NCI-H146 (cell line): ENCODE measurements around the gene MRPL14.

Source experiments
- DNase-seq: peaks from one replicate; lab custom pipeline; 2025; lab: John Stamatoyannopoulos, UW

MRPL14 gene

GRCh38 chr6:44078827-44079671, 48.2 kb downstream of the MRPL14 start:
- no peak for DNase-seq

- DNase-seq: no peak
These were observed 48.9 kb downstream of the MRPL14 start for GRCh38 chr6:44078219-44078826.

- DNase-seq: no peak
These were observed 49.9 kb downstream of the MRPL14 start for GRCh38 chr6:44077214-44077946.

- DNase-seq: no peak
These were observed 50.7 kb downstream of the MRPL14 start for GRCh38 chr6:44076356-44077213.

GRCh38 chr6:44075647-44076355, 51.5 kb downstream of the MRPL14 start:
- DNase-seq: no peak

- DNase-seq: no peak
These were observed 52.2 kb downstream of the MRPL14 start for GRCh38 chr6:44074813-44075646.

GRCh38 chr6:44074439-44074812, 52.8 kb downstream of the MRPL14 start:
- no peak for DNase-seq

- no peak for DNase-seq
These were observed 53.4 kb downstream of the MRPL14 start for GRCh38 chr6:44073612-44074438.

- no peak for DNase-seq
These were observed 54.2 kb downstream of the MRPL14 start for GRCh38 chr6:44072959-44073611.

GRCh38 chr6:44072452-44072958, 54.7 kb downstream of the MRPL14 start:
- DNase-seq: no peak

- no peak for DNase-seq
These were observed 55.4 kb downstream of the MRPL14 start for GRCh38 chr6:44071670-44072451.

- DNase-seq: no peak
These were observed 58.5 kb downstream of the MRPL14 start for GRCh38 chr6:44068607-44069296.

GRCh38 chr6:44067173-44068139, 59.8 kb downstream of the MRPL14 start:
- no peak for DNase-seq

- DNase-seq: no peak
These were observed 60.7 kb downstream of the MRPL14 start for GRCh38 chr6:44066394-44067172.

- no peak for DNase-seq
These were observed 61.7 kb downstream of the MRPL14 start for GRCh38 chr6:44065443-44066140.
